ENCODE results near the gene CLCN2.

CLCN2 gene

GRCh38 chr3:184325715-184326369 lies 35.6 kb downstream of the CLCN2 start:
- peak; percentile 31 to 39 for DNase-seq (ENCODE audit: low read depth in 2 of 2)

GRCh38 chr3:184325269-184325668 lies 36.1 kb downstream of the CLCN2 start:
- no peak for DNase-seq (ENCODE audit: low read depth in 2 of 2)

GRCh38 chr3:184323696-184324095 lies 37.7 kb downstream of the CLCN2 start:
- DNase-seq (ENCODE audit: low read depth in 2 of 2) = no peak

- DNase-seq (ENCODE audit: low read depth in 2 of 2) = no peak
Measured at GRCh38 chr3:184322731-184323487, 38.5 kb downstream of the CLCN2 start.

DNA sequence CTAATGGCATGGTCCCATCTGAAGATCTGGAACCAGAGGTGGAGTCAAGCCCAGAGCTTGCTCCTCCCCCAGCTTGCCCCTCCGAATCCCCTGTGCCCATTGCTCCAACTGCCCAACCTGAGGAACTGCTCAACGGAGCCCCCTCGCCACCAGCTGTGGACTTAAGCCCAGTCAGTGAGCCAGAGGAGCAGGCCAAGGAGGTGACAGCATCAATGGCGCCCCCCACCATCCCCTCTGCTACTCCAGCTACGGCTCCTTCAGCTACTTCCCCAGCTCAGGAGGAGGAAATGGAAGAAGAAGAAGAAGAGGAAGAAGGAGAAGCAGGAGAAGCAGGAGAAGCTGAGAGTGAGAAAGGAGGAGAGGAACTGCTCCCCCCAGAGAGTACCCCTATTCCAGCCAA lies 39.7 kb downstream of the CLCN2 start:
- no peak for DNase-seq (ENCODE audit: low read depth in 2 of 2)

GRCh38 chr3:184320104-184320445 lies 41.3 kb downstream of the CLCN2 start:
- DNase-seq (ENCODE audit: low read depth in 2 of 2) = peak; percentile 38 to 47

DNA sequence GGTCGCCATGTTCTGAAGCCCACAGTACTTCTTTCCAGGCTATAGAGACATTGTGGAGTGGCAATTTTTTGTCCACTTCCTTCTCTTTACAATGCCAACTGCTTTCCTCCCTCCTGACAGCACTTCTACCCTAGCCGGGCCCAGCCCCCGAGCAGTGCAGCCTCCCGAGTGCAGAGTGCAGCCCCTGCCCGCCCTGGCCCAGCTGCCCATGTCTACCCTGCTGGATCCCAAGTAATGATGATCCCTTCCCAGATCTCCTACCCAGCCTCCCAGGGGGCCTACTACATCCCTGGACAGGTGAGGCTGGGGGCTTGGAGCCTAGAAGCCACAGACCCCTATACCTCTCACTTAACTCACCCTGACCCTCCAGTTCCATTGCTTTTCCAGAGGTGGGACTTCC lies 44.2 kb downstream of the CLCN2 start:
- DNase-seq (ENCODE audit: low read depth in 2 of 2) = no peak

GRCh38 chr3:184316792-184317191 lies 44.6 kb downstream of the CLCN2 start:
- DNase-seq (ENCODE audit: low read depth in 2 of 2) = no peak

DNA sequence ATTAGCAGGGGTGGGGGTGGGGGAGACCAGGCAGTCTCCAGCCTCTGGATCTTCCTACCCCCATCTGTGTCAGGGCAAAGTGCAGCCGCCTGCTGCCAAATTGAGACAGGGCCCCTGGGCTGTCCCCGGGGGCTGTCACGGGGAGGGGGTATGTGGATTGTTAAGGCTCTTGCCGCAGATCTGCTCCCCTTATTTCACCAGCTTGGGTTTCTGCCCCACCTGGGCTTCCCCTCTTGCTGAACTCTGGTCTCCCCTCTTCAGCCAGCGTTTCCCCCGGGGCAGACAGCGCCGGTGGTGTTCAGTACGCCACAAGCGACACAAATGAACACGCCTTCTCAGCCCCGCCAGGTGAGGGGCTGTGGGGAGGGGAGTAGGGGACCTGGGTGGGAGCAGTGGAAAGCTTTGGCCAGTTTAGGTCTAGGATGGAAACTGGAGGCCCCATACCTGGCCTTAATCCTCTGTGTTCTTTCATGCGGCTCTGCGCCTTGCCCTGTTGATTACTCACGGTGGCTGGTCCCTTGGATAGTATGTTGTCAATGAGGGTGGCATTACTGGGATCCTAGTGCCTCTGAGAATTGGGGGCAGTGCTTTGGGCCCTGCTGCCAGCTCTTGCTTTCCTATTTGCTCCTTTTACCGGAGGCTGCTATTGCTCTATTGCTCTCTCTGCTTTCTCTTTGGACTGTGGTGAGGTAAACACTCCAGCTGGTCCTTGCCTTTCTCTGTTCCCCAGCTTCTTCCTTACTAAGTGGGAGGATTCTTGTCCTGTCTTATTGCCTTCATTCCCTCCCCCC lies 45.3 kb downstream of the CLCN2 start:
- DNase-seq (ENCODE audit: low read depth in 2 of 2) = no peak

GRCh38 chr3:184315543-184315867 lies 45.9 kb downstream of the CLCN2 start:
- no peak for DNase-seq (ENCODE audit: low read depth in 2 of 2)

DNA sequence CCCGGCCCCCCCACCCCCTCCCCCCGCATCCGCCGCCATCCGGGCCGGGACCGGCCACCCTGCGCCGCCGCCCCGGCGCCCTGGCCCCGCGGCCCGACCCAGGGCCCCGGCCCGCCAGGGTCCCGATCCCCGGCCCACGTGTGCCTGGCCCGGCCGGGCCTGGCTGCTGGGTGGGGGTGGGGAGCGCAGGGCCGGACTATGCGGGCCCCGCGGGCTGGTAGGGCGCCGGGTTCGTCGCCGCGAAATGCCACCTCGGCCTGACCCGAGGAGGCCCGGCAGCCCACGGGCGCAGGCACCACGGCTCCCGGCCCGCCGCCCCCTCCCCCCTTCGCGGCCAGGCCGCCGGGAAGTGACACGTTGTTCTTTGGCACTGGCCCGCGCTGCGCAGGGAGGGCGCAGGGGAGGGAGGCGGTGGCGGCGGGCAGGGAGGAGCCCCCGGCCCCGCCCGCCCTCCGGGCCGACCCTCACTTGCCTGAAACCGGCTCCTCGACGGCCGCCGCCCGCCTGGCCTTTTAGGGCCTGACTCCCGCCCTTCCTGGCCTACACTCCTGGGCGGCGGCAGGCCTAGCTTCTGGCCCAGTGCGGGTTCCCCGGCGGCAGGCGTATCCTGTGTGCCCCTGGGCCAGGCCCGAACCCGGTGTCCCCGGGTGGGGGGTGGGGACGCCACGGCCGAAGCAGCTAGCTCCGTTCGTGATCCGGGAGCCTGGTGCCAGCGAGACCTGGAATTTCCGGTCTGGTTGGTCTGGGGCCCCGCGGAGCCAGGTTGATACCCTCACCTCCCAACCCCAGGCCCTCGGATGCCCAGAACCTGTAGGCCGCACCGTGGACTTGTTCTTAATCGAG lies 46.5 kb downstream of the CLCN2 start:
- DNase-seq (ENCODE audit: low read depth in 2 of 2) = peak; percentile 34 to 55

GRCh38 chr3:184314363-184314699 lies 47.1 kb downstream of the CLCN2 start, which contains the start of gene EIF4G1:
Gene EIF4G1 (plus strand): TSS chr3:184314606. CDS start chr3:184315797, 1,191 bp downstream.
- DNase-seq (ENCODE audit: low read depth in 2 of 2) = peak; percentile 88 to 91

GRCh38 chr3:184311633-184312032 lies 49.8 kb downstream of the CLCN2 start:
- DNase-seq (ENCODE audit: low read depth in 2 of 2) = no peak

DNA sequence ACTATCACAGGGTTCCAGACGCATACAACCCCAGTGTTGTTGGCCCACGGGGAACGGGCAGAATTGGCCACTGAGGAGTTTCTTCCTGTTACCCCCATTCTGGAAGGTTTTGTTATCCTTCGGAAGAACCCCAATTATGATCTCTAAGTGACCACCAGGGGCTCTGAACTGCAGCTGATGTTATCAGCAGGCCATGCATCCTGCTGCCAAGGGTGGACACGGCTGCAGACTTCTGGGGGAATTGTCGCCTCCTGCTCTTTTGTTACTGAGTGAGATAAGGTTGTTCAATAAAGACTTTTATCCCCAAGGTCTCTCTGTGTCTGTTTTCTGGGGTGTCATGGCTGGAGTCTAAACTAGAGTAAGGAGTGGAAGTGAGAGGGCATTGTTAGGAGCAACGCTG lies 52.7 kb downstream of the CLCN2 start:
- DNase-seq (ENCODE audit: low read depth in 2 of 2) = no peak

DNA sequence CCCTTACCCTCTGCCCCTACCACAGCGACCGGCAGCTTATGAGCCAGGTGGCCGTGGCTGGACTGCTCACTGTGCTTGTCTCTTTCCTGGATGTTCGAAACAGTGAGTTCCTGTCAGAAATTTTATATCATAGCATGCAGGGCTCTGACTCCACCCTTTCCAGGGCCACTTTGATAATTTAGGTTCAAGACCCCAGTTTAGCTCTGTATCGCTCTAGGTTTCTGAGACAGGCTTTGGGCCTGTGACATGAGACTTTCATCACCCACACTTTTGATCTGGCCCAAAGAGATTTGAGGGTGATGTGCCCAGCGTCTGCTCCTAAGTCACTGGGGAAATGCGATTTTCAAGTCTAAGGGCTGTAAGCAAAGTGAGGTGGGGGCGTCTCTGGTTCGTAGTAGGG lies 53.5 kb downstream of the CLCN2 start:
- DNase-seq (ENCODE audit: low read depth in 2 of 2) = no peak

GRCh38 chr3:184306341-184306972 lies 54.9 kb downstream of the CLCN2 start:
- no peak for DNase-seq (ENCODE audit: low read depth in 2 of 2)

- no peak for DNase-seq (ENCODE audit: low read depth in 2 of 2)
Measured at GRCh38 chr3:184305577-184305976, 55.8 kb downstream of the CLCN2 start.

DNA sequence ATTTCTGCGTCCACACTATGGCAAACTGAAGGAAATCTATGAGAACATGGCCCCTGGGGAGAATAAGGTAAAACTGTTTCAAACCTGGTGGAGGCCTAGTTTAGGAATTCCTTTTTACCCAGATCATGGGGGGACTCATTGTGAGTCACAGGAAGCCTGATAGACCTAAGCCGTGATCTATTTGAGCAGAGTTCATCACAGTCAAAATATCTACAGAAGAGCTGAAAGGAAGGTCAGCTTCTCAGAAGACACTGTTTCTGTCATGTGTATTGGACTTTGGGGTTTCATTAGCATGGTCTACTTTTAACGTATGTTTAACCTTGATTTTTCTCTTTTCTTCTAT lies 61.1 kb downstream of the CLCN2 start:
- DNase-seq (ENCODE audit: low read depth in 2 of 2) = no peak

DNA sequence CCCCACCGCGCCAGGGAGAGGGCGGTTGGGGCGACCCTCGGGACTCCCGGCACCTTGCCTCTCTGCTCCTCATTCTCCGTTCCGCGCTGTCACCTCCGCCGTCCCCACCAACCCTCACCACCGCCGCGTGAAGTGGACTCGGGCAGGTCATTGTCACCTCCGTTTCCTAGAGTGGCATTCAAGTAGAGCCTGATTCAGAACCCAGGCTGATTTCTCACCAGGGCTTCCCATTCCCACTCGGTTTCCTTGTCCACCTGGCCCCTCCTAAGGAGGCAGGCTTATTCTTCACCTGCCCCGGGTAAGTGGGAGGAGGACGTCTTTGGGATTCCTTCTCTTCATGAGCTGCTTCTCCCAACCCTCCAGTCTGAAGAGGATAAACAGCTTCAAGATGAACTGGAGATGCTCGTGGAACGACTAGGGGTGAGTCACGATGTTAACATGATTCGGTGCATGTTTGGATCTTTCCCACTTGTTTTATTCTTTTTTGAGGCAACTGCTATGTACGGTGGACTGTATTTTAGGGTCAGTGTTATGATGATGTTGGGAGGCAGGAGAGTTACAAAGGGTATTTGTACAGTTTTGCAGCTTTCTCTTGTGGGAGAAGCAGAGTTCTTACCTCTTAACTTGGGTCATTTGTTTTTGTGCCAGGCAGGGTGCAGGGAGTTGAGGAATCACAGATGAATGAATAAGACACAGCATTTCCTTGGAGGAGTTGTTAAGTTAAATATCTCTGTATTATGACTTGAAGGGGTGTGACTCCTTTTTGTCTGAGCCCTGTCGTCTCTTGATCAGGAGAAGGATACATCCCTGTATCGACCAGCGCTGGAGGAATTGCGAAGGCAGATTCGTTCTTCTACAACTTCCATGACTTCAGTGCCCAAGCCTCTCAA lies 61.7 kb downstream of the CLCN2 start:
- DNase-seq (ENCODE audit: low read depth in 2 of 2) = no peak

DNA sequence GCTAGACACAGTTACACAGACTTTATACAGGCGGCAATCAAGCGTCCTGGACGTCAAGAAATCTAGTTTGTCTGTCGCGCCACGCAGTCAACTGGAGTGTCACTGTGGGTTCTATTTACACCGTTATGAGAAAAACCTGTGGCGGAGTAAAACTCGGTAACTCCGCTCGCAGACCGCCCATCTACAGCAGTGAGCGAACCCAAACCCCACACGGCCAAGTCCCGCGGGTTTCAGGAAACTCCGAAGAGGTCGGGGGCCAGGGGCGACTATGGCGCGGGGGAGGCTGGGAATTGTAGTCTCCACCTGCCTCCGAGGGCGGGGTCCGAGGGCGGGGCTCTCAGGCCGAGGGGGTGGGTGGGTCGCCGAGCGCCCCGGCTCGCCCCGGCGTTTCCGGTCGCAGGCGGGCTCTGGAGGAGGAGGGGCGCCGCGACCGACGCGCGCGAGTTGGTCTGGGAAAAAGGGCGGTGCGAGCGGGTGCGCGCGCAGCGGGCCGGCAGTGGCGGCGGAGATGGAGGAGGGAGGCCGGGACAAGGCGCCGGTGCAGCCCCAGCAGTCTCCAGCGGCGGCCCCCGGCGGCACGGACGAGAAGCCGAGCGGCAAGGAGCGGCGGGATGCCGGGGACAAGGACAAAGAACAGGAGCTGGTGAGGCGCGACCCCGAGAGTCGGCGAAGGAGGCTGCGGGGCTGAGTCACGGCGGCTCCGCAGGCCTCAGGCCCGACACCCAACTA lies 62.5 kb downstream of the CLCN2 start, which contains the start of gene PSMD2:
Gene PSMD2, plus strand, starts transcription at position 483 of the 729 bp plus-strand sequence. Its CDS starts 26 bp downstream, at position 509.
- DNase-seq (ENCODE audit: low read depth in 2 of 2) = peak; percentile 98

Measured in stimulated activated CD4-positive, alpha-beta T cell treated with anti-CD3 and anti-CD28 coated beads, Interleukin-1b, Interleukin-23, amount 100 ng/mL, for 4 hours (primary cell).